ENCODE results near the gene TMC7.

DNA sequence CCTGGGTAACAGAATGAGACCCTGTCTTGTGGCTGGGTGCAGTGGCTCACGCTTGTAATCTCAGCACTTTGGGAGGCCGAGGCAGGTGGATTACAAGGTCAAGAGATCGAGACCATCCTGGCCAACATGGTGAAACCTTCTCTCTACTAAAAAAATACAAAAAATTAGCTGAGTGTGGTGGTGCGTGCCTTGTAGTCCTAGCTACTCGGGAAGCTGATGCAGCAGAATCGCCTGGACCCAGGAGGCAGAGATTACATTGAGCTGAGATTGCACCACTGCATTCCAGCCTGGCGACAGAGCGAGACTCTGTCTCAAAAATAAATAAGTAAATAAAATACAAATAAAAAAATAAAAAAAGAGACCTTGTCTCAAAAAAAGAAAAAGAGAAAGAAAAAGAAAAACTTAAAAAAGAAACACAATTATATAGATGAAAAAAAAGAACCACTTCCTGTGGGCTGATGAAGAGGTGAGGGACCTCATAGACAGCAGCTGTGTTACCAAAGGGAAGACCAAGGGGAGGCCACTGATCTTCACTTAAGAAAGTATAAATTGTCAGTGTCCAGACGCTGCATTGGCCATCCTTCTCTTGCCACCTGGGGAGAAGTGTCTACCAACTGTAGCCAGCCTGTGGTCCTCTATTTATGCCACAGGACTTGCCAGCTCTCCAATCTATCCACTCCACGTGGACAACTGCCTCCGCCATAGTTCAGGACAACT lies 33.1 kb upstream of the TMC7 start:
- no peak for TF ChIP-seq CTCF (IDR thresholded peaks at IDR 0.05; ENCODE audit: insufficient read depth, low read length)
- TF ChIP-seq SPI1 (IDR thresholded peaks at IDR 0.05; ENCODE audit: borderline replicate concordance, low read depth): no peak
